ENCODE measurements around the gene ARHGDIA.

GRCh38 chr17:81884520-81884919 is 13.4 kb upstream of the ARHGDIA start:
- no peak for TF ChIP-seq MAX (CRISPR knock-in tag; IDR thresholded peaks at IDR 0.05)
- no peak for TF ChIP-seq CTCF (IDR thresholded peaks at IDR 0.05)
- no peak for TF ChIP-seq CREB1 (CRISPR knock-in tag; IDR thresholded peaks at IDR 0.05)
- no peak for TF ChIP-seq CREM (CRISPR knock-in tag; IDR thresholded peaks at IDR 0.05)
- TF ChIP-seq ZNF121 (CRISPR knock-in tag; IDR thresholded peaks at IDR 0.05) = no peak
- no peak for TF ChIP-seq ERG (CRISPR knock-in tag; IDR thresholded peaks at IDR 0.05)
- no peak for TF ChIP-seq NFYB (CRISPR knock-in tag; conservative IDR thresholded peaks at IDR 0.05; ENCODE audit: low read depth)
- TF ChIP-seq NFE2L1 (CRISPR knock-in tag; IDR thresholded peaks at IDR 0.05) = no peak
- no peak for TF ChIP-seq ZNF281 (CRISPR knock-in tag; IDR thresholded peaks at IDR 0.05)
- no peak for TF ChIP-seq USF2 (CRISPR knock-in tag; IDR thresholded peaks at IDR 0.05)
- TF ChIP-seq EMX1 (CRISPR knock-in tag; IDR thresholded peaks at IDR 0.05) = no peak
- no peak for TF ChIP-seq HMGXB4 (CRISPR knock-in tag; IDR thresholded peaks at IDR 0.05)
